AG08396 (cell line): ENCODE data around the gene TOMM34.
A peak's percentile ranks its signal among the peaks of the same experiment; 100 is the strongest.

ENCODE experiments used
- DNase-seq: peaks from one replicate; pipeline ENCODE4 v3.0.0; 2012; ENCODE audit warnings: low spot score, mixed read lengths

Gene TOMM34, protein sequence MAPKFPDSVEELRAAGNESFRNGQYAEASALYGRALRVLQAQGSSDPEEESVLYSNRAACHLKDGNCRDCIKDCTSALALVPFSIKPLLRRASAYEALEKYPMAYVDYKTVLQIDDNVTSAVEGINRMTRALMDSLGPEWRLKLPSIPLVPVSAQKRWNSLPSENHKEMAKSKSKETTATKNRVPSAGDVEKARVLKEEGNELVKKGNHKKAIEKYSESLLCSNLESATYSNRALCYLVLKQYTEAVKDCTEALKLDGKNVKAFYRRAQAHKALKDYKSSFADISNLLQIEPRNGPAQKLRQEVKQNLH

GRCh38 chr20:44960103-44960852 lies at the start of gene TOMM34:
Gene TOMM34 (minus strand): TSS chr20:44960397. CDS start chr20:44960333, 64 bp downstream.
- peak; percentile 99 for DNase-seq

DNA sequence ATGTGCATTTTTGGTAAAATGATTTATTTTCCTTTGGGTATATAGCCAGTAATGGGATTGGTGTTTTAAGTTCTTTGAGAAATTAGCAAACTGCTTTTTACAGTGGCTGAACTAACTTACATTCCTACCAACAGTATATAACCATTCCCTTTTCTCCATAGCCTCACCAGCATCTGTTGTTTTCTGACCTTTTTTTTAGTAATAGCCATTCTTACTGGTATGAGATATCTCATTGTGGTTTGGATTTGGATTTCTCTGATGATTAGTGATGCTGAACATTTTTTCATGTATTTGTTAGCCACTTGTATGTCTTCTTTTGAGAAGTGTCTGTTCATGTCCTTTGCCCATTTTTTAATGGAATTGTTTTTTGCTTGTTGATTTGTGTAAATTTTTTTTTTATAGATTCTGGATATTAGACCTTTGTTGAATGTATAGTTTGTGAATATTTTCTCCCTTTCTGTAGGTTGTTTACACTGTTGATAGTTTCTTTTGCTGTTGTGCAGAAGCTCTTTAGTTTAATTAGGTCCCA lies 48.4 kb upstream of the TOMM34 start:
- no peak for DNase-seq

DNA sequence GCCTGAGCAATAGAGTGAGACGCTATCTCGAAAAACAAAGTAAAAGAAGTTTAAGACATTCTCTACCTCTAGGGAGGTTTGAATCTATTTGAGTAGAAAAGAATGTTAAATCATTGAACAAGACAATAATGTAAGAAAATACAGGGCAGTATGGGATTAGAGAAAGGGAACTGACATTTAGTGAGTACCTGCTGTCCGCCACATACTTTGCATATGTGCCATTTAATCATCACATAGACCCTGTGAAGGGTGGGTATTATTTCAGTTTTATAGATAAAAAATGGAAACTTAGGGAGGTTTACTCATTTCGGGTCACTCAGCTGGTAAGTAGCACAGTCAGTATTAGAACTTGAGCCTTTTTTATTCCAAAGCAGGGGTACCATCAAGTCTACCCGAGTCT lies 37.5 kb upstream of the TOMM34 start:
- no peak for DNase-seq

DNA sequence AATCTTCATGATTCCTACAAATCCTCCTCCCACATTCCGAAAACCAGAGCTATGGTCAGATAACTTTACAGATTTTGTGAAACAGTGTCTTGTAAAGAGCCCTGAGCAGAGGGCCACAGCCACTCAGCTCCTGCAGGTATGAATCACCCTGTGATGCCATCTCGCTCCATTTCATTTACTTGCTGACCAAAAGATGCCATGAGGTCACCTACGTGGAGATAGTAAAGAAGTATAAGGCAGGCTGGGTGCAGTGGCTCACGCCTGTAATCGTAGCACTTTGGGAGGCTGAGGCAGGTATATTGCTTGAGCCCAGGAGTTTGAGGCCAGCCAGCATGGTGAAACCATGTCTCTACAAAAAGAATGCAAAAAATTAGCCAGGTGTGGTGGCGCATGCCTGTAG lies 37.0 kb upstream of the TOMM34 start:
- no peak for DNase-seq

GRCh38 chr20:44993343-44993742 lies 33.1 kb upstream of the TOMM34 start:
- no peak for DNase-seq

- no peak for DNase-seq
These were observed 30.8 kb upstream of the TOMM34 start for GRCh38 chr20:44990957-44991356.

DNA sequence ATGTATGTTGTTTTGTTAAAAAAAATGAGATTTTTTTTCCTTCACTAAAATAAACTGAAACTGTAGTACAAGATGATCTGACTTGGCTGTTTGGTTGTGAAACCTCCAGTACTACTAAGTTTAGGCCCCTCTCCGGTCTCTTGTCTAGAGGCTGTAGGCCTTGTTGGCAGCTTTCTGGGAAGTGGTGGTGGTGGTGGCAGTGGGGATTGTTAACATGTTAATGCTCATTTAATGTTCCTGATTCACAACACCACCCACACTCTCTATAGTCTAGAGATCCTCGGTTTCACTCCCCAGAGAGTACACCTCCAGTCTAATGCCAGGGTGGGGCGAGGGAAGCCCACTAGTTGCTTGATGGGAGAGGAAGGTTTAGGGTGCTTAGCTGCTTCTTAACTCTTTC lies 30.2 kb upstream of the TOMM34 start:
- DNase-seq: no peak

- DNase-seq: no peak
These were observed 28.5 kb upstream of the TOMM34 start for GRCh38 chr20:44988631-44989171.

DNA sequence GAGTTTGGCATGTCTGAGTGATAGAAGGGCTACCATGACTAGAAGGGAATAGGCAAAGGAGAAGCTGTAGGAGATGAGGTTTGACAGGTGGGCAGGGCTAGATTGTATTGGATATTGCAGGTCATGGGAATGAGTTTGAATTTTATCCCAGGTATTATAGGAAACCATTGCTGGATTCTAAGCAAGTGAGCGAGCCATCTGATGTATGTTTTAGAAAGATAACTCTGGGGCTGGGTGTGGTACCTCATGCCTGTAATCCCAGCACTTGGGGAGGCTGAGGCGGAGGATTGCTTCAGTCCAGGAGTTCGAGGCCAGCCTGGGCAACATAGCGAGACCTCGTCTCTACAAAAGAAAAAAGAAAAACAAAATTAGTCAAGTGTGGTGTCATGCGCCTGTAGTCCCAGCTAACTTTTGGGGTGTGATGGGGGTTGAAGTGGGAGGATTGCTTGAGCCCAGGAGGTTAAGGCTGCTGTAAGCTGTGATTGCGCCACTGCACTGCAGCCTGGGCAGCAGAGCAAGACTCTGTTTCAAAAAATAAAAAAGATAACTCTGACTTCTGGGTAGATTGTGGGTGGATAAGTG lies 23.0 kb upstream of the TOMM34 start:
- DNase-seq: no peak

GRCh38 chr20:44981736-44982406 lies 21.7 kb upstream of the TOMM34 start:
- no peak for DNase-seq

DNA sequence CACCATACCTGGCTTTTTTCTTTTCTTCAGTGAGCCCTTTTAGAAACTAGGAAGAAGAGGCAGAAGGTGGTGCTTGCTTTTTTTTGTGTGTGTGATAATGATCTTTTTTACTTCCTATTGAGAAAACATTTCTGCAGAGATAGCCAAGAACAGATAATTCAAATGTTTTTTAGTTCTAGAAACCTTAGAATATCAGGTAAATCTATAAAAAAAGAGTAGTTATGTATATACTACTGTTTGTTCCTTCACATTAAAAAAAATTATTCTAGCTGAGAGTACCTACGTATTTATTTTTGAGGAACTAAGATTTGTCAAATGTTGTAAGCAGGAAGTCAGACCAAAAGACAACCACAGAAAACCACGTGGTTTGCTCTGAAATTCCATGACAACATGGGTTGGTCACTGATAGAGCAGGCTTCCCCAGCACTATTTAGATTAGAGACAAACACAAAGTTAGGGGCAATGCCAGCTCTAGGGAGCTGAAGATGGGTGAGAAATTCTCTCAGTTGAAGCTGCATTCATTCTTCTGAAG lies 19.0 kb upstream of the TOMM34 start:
- DNase-seq: peak; percentile 59

DNA sequence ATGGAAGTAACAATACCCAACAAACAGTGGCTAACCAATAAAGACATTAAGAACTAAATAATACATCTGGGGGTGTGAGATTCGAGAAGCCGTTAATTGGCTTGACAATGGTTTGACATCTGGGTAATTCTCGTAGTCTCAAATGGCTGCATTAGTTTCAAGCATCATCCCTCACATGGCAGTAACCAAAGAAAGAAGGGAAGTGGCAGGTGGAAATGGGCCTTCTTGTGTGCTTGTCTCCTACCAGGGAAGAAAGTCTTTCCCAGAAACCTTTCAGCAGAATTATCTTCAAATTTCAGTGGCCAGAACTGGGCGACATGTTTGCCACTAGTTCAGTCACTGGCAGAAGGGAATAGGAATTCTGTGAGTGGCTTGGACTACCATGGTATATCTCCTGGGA lies 16.5 kb upstream of the TOMM34 start:
- DNase-seq: no peak

- no peak for DNase-seq
These were observed 12.9 kb upstream of the TOMM34 start for GRCh38 chr20:44973053-44973452.

DNA sequence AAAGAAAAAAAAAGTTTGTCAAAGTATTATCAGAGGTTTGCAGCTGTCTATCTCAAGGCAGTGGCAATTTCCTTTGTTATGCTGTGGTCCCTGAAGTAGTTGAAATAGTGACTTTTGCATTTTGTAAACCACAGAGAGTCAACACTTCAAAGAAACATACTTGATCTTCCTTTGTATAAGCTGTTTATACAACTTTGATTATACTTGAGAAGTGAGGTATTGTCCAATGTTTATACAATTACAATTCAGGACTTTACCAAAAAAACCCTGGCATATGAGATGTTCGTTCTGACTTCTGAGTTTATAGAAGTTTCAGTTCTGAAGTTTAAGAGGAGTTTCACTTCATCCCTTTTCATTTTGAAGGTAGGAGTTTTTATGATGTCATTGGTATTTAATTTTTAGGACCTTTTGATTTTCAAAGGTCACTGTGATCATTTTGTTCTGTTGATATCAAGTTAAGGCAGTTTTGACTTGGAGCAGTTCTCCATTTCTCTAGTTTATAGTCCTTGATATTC lies 10.1 kb upstream of the TOMM34 start:
- DNase-seq: no peak

DNA sequence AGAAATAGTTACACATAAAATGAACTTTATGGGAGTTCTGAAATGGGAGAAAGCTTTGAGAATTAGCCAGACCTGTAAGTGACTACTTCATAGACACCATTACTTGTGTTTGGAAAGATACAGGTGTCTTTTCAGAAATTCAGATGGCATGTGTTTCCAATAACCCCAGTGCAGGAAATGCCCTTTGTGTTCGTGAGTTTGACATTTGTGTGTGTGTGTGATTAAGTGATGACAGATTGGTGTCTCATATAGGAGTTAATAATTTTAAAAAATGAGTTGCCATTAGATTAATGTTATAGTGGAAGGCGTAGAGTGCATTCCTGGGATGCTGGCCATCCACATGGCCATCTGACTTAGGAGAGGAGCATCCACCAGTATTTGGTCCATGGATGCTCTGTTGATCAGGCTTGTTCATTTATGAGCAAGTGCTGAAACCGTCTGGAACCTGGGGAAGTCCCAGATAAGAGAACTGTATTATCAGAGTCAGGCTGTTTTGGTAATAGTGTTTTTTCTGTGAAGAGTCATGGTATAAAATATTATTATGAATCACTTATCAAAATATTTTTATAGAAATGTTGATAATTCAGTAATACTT lies 9.2 kb upstream of the TOMM34 start:
- no peak for DNase-seq

- no peak for DNase-seq
These were observed 7.1 kb upstream of the TOMM34 start for GRCh38 chr20:44967207-44967807.

DNA sequence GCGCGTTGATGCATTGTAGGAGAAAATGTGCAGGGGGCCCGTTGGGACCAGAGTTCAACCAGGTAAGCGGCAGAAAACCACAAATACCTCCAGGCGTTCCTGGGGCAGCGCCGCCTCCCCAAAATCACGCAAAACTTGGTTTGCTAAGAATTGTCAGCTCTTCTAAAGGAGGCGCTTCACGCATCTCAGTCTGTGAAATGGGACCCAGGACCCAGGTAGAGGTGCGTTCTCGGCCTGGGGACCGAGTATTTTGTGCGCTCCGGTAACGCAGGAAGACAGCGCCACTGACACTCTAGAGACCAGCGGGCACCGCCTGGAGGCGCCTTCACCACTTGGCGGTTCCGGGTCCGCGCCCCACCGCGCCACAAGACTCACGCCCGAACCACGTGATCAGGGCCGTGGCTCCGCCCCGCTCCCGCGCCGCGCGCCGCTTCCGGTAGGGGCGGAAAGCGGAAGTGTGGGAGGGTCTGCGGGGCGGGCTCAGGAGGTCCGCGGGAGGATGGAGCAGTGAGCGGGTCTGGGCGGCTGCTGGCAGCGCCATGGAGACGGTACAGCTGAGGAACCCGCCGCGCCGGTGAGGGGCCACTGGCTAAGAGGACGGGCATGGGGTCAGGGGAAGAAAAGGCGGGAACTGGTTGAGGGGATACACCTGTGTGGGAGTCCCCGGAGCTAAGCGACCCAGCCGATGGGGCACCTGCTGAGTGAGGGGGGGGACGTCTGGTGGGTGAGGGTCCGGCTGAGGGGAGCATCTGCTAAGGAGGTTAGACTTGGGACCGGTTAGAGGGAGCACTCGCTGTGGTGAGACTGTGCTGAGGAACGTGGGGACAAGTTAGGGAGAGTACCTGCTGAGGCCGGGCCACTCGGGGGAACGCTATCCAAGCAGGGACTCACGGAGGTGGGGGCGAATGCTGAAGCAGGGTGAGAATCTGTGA lies 6.1 kb upstream of the TOMM34 start, which contains the start of gene STK4:
Gene STK4 (plus strand): TSS at position 483 of the 932 bp plus-strand sequence. CDS start 57 bp downstream, at position 540.
- peak; percentile 92 for DNase-seq

DNA sequence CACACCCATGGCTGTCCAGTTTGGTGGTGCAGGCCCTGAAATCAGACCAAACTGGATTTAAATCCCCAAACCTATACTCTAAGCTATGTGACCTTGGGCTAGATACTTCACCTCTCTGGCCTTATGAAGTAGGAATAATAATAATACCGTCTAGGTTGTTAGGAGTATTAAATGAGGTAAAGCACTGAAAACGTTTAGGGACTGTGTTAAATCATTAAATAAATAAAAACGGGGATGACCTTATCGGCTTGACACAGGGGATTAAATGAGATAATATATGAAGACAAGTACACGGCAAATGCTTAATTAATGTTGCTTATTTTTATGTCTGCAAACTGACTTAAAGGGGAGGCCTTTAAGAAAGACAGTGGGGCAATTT lies 5.4 kb upstream of the TOMM34 start:
- no peak for DNase-seq
